Ishikawa (cell line): ENCODE results near the gene ADH4.

Experiments used
- CEBPB ChIP-seq: IDR thresholded peaks from 2 replicates; pipeline ENCODE4 v1.6.1; 2012
- FOXM1 ChIP-seq: IDR thresholded peaks from 2 replicates; pipeline ENCODE4 v1.6.1; 2012; ENCODE audit warnings: low read depth, borderline replicate concordance
- RAD21 ChIP-seq: IDR thresholded peaks from 2 replicates; pipeline ENCODE4 v1.6.1; 2012; ENCODE audit warnings: low read depth
- TAF1 ChIP-seq: IDR thresholded peaks from 2 replicates; pipeline ENCODE4 v1.6.1; 2012; ENCODE audit warnings: low read depth, mild to moderate bottlenecking

Gene ADH4

DNA sequence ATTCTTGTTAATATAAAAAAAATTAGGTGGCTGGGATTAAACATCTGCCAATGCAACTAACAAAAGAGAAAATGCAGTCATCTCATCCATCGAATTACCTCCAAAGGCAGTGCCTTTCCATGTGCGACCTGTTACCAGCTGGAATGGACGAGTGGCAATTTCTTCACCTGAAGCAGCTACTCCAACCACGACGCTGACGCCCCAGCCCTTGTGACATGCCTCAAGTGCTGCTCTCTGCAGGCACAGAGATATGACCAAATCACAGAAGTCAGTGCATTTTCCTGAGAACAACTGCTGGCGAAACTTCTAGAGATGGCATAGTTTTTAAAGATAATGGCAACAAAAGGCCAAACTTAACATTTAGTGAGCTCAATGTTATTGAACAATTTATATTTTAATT lies 69.3 kb downstream of the ADH4 start:
- TF ChIP-seq FOXM1 (no peak), CEBPB (no peak), TAF1 (no peak), RAD21 (no peak)
